Measurements from ENCODE around the gene HSPG2. TPM values are rescaled to one million over a fixed set of nuclear protein-coding genes. Genes with fewer than 3 reads are reported as not detected.

Gene HSPG2
- total and polyA plus RNA-seq, 2 of the 13 experiments (the other 11 are each of a cell fraction or from before 2014, with no cell fraction given) = 9.1 to 13.1 TPM

DNA sequence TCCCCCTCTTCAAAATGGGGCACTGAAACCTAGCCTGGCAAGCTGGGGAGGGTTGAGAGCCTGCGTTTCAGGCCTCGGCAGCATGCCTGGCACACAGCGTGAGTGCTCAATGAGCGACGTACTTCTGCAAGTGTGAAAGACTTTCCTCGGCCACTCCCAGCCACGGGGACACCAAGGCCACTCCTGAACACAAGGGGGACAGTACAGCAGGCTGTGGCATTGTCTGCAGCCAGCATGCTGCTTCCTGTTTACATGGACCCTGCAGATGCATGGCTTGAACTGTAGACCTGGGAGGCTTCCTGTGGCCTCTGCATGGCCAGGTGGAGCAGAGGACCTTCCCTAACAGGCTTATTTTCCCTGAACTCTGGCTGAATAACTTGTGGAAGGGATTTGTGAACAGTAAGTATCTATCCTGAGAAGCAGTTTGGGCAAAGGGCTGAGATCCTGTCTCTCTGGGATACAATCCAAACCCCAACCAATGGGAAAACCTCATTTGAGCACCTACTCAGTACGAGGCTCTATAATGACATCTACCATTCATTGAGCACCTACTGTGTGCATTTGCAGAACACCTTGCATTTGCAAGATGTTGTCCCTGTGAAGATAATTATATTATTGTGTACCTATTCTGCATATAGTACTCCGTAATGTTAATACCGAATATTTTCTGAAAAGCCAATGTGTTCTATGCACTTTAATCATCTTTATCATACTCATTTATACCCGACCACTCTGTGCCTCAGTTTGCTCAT, 9.9 kb upstream of the HSPG2 start (continued):
- TF ChIP-seq ZNF574 (CRISPR knock-in tag; IDR thresholded peaks at IDR 0.05) = peak; percentile 53; the same call in 1 of the 2 replicates
- TF ChIP-seq ZNF570 (CRISPR knock-in tag; IDR thresholded peaks at IDR 0.05; ENCODE audit: borderline replicate concordance) = no peak
- no peak for TF ChIP-seq ZNF839 (CRISPR knock-in tag; IDR thresholded peaks at IDR 0.05; ENCODE audit: borderline replicate concordance)
- TF ChIP-seq ZNF263 (CRISPR knock-in tag; IDR thresholded peaks at IDR 0.05) = peak; percentile 55; the same call in 1 of the 2 replicates
- peak; percentile 91; the same call in 2 of the 3 replicates for TF ChIP-seq MXI1 (IDR thresholded peaks at IDR 0.05; ENCODE audit: borderline replicate concordance, low read depth, low read length)
- TF ChIP-seq HNF4A (CRISPR knock-in tag; IDR thresholded peaks at IDR 0.05) = peak; percentile 77
- TF ChIP-seq YEATS4 (CRISPR knock-in tag; IDR thresholded peaks at IDR 0.05; ENCODE audit: borderline replicate concordance) = peak; percentile 35; the same call in 1 of the 2 replicates
- TF ChIP-seq FOXC1 (CRISPR knock-in tag; IDR thresholded peaks at IDR 0.05; ENCODE audit: borderline replicate concordance) = peak; percentile 41; the same call in 1 of the 2 replicates
- TF ChIP-seq CBX5 (CRISPR knock-in tag; IDR thresholded peaks at IDR 0.05; ENCODE audit: borderline replicate concordance) = peak; percentile 26; the same call in 1 of the 2 replicates
- TF ChIP-seq, protein P1, sequence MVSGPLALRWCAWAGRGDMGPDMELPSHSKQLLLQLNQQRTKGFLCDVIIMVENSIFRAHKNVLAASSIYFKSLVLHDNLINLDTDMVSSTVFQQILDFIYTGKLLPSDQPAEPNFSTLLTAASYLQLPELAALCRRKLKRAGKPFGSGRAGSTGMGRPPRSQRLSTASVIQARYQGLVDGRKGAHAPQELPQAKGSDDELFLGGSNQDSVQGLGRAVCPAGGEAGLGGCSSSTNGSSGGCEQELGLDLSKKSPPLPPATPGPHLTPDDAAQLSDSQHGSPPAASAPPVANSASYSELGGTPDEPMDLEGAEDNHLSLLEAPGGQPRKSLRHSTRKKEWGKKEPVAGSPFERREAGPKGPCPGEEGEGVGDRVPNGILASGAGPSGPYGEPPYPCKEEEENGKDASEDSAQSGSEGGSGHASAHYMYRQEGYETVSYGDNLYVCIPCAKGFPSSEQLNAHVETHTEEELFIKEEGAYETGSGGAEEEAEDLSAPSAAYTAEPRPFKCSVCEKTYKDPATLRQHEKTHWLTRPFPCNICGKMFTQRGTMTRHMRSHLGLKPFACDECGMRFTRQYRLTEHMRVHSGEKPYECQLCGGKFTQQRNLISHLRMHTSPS (CRISPR knock-in tag; IDR thresholded peaks at IDR 0.05; ENCODE audit: low read depth) = peak; percentile 58; the same call in 1 of the 2 replicates
- peak; percentile 80; the same call in 1 of the 2 replicates for TF ChIP-seq ZNF292 (CRISPR knock-in tag; IDR thresholded peaks at IDR 0.05; ENCODE audit: borderline replicate concordance, low read depth)
- TF ChIP-seq LRRFIP1 (CRISPR knock-in tag; conservative IDR thresholded peaks at IDR 0.05) = no peak
- no peak for TF ChIP-seq ZNF451 (CRISPR knock-in tag; IDR thresholded peaks at IDR 0.05)
- no peak for TF ChIP-seq ZNF569 (CRISPR knock-in tag; IDR thresholded peaks at IDR 0.05; ENCODE audit: borderline replicate concordance)
- TF ChIP-seq USF2 (IDR thresholded peaks at IDR 0.05; ENCODE audit: low read depth, low read length) = no peak
- no peak for TF ChIP-seq USF2 (CRISPR knock-in tag; IDR thresholded peaks at IDR 0.05; ENCODE audit: borderline replicate concordance)
